GM23338 (cell line): ENCODE data around the gene VTCN1. TPM values are rescaled to one million over a fixed set of nuclear protein-coding genes. Genes with fewer than 3 reads are reported as not detected.

Experiments
- ATAC-seq: fragments of 200-7000 bp; cut with Tn5 transposase; 3 replicates; pipeline ENCODE4 v1.9.1; 2020
- DNase-seq: peaks from one replicate; pipeline ENCODE4 v3.0.0-alpha.2; 2015; ENCODE audit warnings: low spot score
- H2AFZ ChIP-seq: fragments of 200-600 bp; sonication (generic); 2 replicates; pipeline ENCODE4 v1.8.0; 2016; ENCODE audit warnings: antibody characterized with exemption, mild to moderate bottlenecking, moderate library complexity
- H3F3A ChIP-seq: fragments of 200-600 bp; sonication (generic); replicated peaks from 2 replicates; pipeline ENCODE4 v1.8.0; 2017; ENCODE audit warnings: antibody characterized with exemption, mixed run types, low read depth
- H3K27ac ChIP-seq: fragments of 200-600 bp; sonication (generic); 2 replicates; pipeline ENCODE4 v1.6.1; 2016; ENCODE audit warnings: low read depth
- H3K27me3 ChIP-seq: fragments of 200-600 bp; sonication (generic); 2 replicates; pipeline ENCODE4 v1.8.0; 2016; ENCODE audit warnings: mild to moderate bottlenecking, mixed run types, moderate library complexity; ENCODE audit not compliant: insufficient read depth
- H3K36me3 ChIP-seq: fragments of 200-600 bp; sonication (generic); 2 replicates; pipeline ENCODE4 v1.8.0; 2016; ENCODE audit warnings: mild to moderate bottlenecking; ENCODE audit not compliant: insufficient read depth
- H3K4me1 ChIP-seq: fragments of 200-600 bp; sonication (generic); 2 replicates; pipeline ENCODE4 v1.8.0; 2016; ENCODE audit warnings: mild to moderate bottlenecking, moderate library complexity; ENCODE audit not compliant: insufficient read depth
- H3K4me2 ChIP-seq: fragments of 200-600 bp; sonication (generic); 2 replicates; pipeline ENCODE4 v1.7.1; 2017; ENCODE audit warnings: mixed run types
- H3K4me3 ChIP-seq: fragments of 200-600 bp; sonication (generic); 2 replicates; pipeline ENCODE4 v1.6.1; 2016; ENCODE audit warnings: mixed run types
- H3K79me2 ChIP-seq: fragments of 200-600 bp; sonication (generic); replicated peaks from 2 replicates; pipeline ENCODE4 v1.8.0; 2017; ENCODE audit warnings: mild to moderate bottlenecking; ENCODE audit not compliant: insufficient read depth
- H3K9me2 ChIP-seq: fragments of 200-600 bp; sonication (generic); 2 replicates; pipeline ENCODE4 v1.8.0; 2017; ENCODE audit not compliant: insufficient read depth
- H4K20me1 ChIP-seq: fragments of 200-600 bp; sonication (generic); replicated peaks from 2 replicates; pipeline ENCODE4 v1.8.0; 2017; ENCODE audit warnings: mild to moderate bottlenecking; ENCODE audit not compliant: insufficient read depth
- H3K27ac Mint-ChIP-seq: 2 replicates; pipeline ENCODE4 v1.8.0; 2020; ENCODE audit warnings: inconsistent platforms, mild to moderate bottlenecking, moderate library complexity, mixed read lengths
- H3K27me3 Mint-ChIP-seq: 3 replicates; pipeline ENCODE4 v1.8.0; 2022; ENCODE audit warnings: low read depth, mild to moderate bottlenecking, moderate library complexity, mixed read lengths, inconsistent platforms; ENCODE audit not compliant: insufficient read depth, poor library complexity
- H3K36me3 Mint-ChIP-seq: 3 replicates; pipeline ENCODE4 v1.8.0; 2021; ENCODE audit warnings: low read depth, mild to moderate bottlenecking, inconsistent platforms, moderate library complexity, mixed read lengths
- H3K4me1 Mint-ChIP-seq: 3 replicates; pipeline ENCODE4 v1.8.0; 2020; ENCODE audit warnings: mild to moderate bottlenecking, inconsistent platforms, mixed read lengths
- H3K4me3 Mint-ChIP-seq: 3 replicates; pipeline ENCODE4 v1.8.0; 2021; ENCODE audit warnings: moderate library complexity, mild to moderate bottlenecking, inconsistent platforms, mixed read lengths
- H3K9me3 Mint-ChIP-seq: 3 replicates; pipeline ENCODE4 v1.8.0; 2020; ENCODE audit warnings: moderate library complexity, mild to moderate bottlenecking, inconsistent platforms, mixed read lengths
- CREB1 ChIP-seq: fragments of 250-450 bp; sonication (Bioruptor Pico); IDR thresholded peaks from 2 replicates; pipeline ENCODE4 v1.5.0; 2020; ENCODE audit warnings: low read depth, mild to moderate bottlenecking, moderate library complexity
- EZH2 ChIP-seq: fragments of 200-600 bp; sonication (generic); IDR thresholded peaks from one replicate; pipeline ENCODE4 v1.8.0; 2017; ENCODE audit warnings: antibody characterized with exemption, mild to moderate bottlenecking, low read depth; ENCODE audit not compliant: unreplicated experiment
- EZH2phosphoT487 ChIP-seq: fragments of 200-600 bp; sonication (generic); IDR thresholded peaks from one replicate; pipeline ENCODE4 v1.8.1; 2018; ENCODE audit warnings: antibody characterized with exemption; ENCODE audit not compliant: unreplicated experiment
- JUNB ChIP-seq: IDR thresholded peaks from one replicate; pipeline ENCODE4 v1.6.1; 2016; ENCODE audit warnings: antibody characterized with exemption; ENCODE audit not compliant: unreplicated experiment
- NANOG ChIP-seq: IDR thresholded peaks from 2 replicates; pipeline ENCODE4 v1.6.1; 2016; ENCODE audit warnings: antibody characterized with exemption, borderline replicate concordance
- POLR2AphosphoS5 ChIP-seq: IDR thresholded peaks from 2 replicates; pipeline ENCODE4 v1.6.1; 2016; ENCODE audit warnings: antibody characterized with exemption, low read depth
- STAT1 ChIP-seq: IDR thresholded peaks from one replicate; pipeline ENCODE4 v1.6.1; 2016; ENCODE audit warnings: antibody characterized with exemption; ENCODE audit not compliant: unreplicated experiment
- ZNF114 ChIP-seq: fragments of 250-450 bp; sonication (Bioruptor Pico); IDR thresholded peaks from 2 replicates; pipeline ENCODE4 v1.5.0; 2020; ENCODE audit warnings: mild to moderate bottlenecking, moderate library complexity
- ZNF331 ChIP-seq: fragments of 250-450 bp; sonication (Bioruptor Pico); IDR thresholded peaks from 2 replicates; pipeline ENCODE4 v1.5.0; 2020; ENCODE audit warnings: low read depth, mild to moderate bottlenecking, moderate library complexity
- polyA plus RNA-seq: library from polyadenylated mRNA; unstranded; fragments of >200 nt; fragmentation: Nextera tagmentation; extraction: Ambion mirVana; gene quantifications from 2 replicates; pipeline ENCODE4 v1.2.1, GENCODE V29; 2016
- total RNA-seq: library from RNA; depleted of rRNA; stranded (reverse); fragments of >200 nt; shearing (Covaris generic); gene quantifications from 2 replicates; pipeline ENCODE4 v1.2.3, GENCODE V29; 2014
- TF ChIP-seq, protein P1 (sequence below), 2 experiments: fragments of 200-600 bp in 1 of 2; sonication (generic) in 1 of 2; conservative IDR thresholded peaks; 2 replicates each; pipeline versions ENCODE4 v1.5.1 to v1.6.1; 2016 to 2017; ENCODE audit warnings: antibody characterized with exemption in 2 of 2, low read depth in 2 of 2, mild to moderate bottlenecking in 2 of 2, moderate library complexity in 1 of 2
- TF ChIP-seq, protein P2 (sequence below): IDR thresholded peaks from one replicate; pipeline ENCODE4 v1.6.1; 2018; ENCODE audit warnings: antibody characterized with exemption; ENCODE audit not compliant: unreplicated experiment
- TF ChIP-seq, protein P3 (sequence below): IDR thresholded peaks from 2 replicates; pipeline ENCODE4 v1.6.1; 2016; ENCODE audit warnings: antibody characterized with exemption

The VTCN1 gene
- total and polyA plus RNA-seq, 2 experiments from 2014 or later, result not detected

DNA sequence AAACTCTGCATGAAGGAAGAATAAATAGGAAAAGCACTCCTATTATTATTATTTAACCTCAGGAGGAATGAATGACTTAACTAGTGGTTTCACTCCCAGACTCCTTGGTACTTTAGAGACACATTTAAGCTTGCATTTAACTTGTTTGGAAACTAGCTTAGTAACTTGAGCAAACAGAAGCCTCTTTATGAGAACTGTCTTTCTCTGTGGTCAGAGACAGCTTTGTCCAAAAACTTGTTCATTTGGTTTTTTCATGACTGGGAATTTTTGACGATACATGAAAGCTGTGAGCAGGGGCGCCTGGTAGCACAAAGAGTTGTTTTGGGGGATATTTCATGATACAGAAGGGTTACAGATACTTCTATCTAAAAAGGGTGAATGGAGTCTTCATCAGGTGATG, 33.6 kb upstream of the VTCN1 start (continued):
- TF ChIP-seq, protein P1, sequence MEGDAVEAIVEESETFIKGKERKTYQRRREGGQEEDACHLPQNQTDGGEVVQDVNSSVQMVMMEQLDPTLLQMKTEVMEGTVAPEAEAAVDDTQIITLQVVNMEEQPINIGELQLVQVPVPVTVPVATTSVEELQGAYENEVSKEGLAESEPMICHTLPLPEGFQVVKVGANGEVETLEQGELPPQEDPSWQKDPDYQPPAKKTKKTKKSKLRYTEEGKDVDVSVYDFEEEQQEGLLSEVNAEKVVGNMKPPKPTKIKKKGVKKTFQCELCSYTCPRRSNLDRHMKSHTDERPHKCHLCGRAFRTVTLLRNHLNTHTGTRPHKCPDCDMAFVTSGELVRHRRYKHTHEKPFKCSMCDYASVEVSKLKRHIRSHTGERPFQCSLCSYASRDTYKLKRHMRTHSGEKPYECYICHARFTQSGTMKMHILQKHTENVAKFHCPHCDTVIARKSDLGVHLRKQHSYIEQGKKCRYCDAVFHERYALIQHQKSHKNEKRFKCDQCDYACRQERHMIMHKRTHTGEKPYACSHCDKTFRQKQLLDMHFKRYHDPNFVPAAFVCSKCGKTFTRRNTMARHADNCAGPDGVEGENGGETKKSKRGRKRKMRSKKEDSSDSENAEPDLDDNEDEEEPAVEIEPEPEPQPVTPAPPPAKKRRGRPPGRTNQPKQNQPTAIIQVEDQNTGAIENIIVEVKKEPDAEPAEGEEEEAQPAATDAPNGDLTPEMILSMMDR (conservative IDR thresholded peaks at IDR 0.05; ENCODE audit: low read depth in 2 of 2), result no peak
- TF ChIP-seq STAT1 (no peak), ZNF114 (CRISPR knock-in tag) (no peak)
- TF ChIP-seq, protein P2, sequence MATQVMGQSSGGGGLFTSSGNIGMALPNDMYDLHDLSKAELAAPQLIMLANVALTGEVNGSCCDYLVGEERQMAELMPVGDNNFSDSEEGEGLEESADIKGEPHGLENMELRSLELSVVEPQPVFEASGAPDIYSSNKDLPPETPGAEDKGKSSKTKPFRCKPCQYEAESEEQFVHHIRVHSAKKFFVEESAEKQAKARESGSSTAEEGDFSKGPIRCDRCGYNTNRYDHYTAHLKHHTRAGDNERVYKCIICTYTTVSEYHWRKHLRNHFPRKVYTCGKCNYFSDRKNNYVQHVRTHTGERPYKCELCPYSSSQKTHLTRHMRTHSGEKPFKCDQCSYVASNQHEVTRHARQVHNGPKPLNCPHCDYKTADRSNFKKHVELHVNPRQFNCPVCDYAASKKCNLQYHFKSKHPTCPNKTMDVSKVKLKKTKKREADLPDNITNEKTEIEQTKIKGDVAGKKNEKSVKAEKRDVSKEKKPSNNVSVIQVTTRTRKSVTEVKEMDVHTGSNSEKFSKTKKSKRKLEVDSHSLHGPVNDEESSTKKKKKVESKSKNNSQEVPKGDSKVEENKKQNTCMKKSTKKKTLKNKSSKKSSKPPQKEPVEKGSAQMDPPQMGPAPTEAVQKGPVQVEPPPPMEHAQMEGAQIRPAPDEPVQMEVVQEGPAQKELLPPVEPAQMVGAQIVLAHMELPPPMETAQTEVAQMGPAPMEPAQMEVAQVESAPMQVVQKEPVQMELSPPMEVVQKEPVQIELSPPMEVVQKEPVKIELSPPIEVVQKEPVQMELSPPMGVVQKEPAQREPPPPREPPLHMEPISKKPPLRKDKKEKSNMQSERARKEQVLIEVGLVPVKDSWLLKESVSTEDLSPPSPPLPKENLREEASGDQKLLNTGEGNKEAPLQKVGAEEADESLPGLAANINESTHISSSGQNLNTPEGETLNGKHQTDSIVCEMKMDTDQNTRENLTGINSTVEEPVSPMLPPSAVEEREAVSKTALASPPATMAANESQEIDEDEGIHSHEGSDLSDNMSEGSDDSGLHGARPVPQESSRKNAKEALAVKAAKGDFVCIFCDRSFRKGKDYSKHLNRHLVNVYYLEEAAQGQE, result no peak

DNA sequence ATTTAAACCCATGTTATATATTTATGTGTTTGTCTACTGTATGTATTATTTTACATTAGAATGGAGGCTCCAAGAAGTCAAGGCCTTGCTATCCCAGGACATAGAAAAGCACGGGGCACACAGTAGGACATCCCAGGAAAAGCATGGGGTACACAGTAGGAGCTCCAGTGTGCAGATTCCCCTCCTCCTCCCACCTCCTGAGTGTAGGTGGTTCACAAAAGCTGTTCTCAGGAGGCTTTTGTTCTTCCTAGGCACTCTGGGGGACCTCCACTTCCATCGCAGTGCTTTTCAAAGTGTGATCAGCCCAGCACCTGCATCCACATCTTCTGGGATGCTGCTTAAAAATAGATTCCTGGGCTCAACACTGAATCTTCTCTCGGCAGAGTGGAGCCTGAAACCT, 30.8 kb upstream of the VTCN1 start:
- no peak overlapping the region for H3K27ac ChIP-seq
- ATAC-seq (peak; percentile 63; the same call in 2 of the 3 replicates), DNase-seq (no peak)
- H3K4me3 Mint-ChIP-seq, result no peak overlapping the region
- H3F3A ChIP-seq, result no peaks in the 10 kb centered on the region
- H3K4me1 Mint-ChIP-seq, result peaks cover 9% of the 10 kb centered on the region
- no peak overlapping the region for H3K4me3 ChIP-seq
- H4K20me1 ChIP-seq, result no peaks in the 10 kb centered on the region
- H3K9me2 ChIP-seq, result peaks cover 21% of the 10 kb centered on the region
- no peaks in the 10 kb centered on the region for H3K9me3 Mint-ChIP-seq
- H3K36me3 ChIP-seq, result no peaks in the 10 kb centered on the region
- H3K4me1 ChIP-seq, result no peaks in the 10 kb centered on the region
- no peak overlapping the region for H3K27ac Mint-ChIP-seq
- no peaks in the 10 kb centered on the region for H3K36me3 Mint-ChIP-seq
- H3K79me2 ChIP-seq, result no peaks in the 10 kb centered on the region
- no peaks in the 10 kb centered on the region for H3K27me3 ChIP-seq
- H3K4me2 ChIP-seq, result no peak overlapping the region
- H3K27me3 Mint-ChIP-seq, result no peaks in the 10 kb centered on the region
- peak overlapping the region; percentile 21; the same call in 1 of the 2 replicates for H2AFZ ChIP-seq
- TF ChIP-seq EZH2 (no peak), CREB1 (CRISPR knock-in tag) (no peak), EZH2phosphoT487 (no peak), ZNF331 (no peak), JUNB (no peak), POLR2AphosphoS5 (no peak), NANOG (no peak), ZNF114 (CRISPR knock-in tag) (no peak), STAT1 (no peak)
- TF ChIP-seq, protein P1 (conservative IDR thresholded peaks at IDR 0.05; ENCODE audit: low read depth in 2 of 2), result no peak
- TF ChIP-seq, protein P2, result no peak
- TF ChIP-seq, protein P3, sequence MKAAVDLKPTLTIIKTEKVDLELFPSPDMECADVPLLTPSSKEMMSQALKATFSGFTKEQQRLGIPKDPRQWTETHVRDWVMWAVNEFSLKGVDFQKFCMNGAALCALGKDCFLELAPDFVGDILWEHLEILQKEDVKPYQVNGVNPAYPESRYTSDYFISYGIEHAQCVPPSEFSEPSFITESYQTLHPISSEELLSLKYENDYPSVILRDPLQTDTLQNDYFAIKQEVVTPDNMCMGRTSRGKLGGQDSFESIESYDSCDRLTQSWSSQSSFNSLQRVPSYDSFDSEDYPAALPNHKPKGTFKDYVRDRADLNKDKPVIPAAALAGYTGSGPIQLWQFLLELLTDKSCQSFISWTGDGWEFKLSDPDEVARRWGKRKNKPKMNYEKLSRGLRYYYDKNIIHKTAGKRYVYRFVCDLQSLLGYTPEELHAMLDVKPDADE, result no peak
